GM12874 (cell line): Measurements from ENCODE around the gene TMEM222.
A peak's percentile ranks its signal among the peaks of the same experiment; 100 is the strongest.

Experiments
- TF ChIP-seq, protein P1 (sequence below): IDR thresholded peaks from 2 replicates; pipeline ENCODE4 v1.5.1; 2011; ENCODE audit warnings: low read depth, mild to moderate bottlenecking, control low read depth, low read length, moderate library complexity; ENCODE audit not compliant: insufficient read depth

Gene TMEM222

DNA sequence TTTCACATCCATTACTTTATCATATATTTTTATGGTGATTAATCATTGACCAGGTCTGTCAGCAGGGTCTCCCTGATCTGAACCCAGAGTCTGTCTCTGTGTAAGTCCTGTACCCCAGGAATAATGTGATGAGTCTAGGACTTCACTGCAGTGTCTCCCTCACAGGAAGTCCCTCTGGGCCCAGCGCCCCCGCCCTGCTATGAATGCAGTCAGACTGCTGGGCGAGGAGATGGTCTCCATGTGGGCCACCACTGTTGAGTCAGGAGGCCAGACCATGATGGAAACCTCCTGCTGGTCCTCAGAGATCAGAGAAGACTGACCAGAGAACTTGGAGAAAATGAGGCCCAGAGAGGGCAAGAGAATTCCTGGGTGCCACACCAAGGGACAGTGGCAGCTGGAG lies 9.5 kb downstream of the TMEM222 start:
- TF ChIP-seq, protein P1, sequence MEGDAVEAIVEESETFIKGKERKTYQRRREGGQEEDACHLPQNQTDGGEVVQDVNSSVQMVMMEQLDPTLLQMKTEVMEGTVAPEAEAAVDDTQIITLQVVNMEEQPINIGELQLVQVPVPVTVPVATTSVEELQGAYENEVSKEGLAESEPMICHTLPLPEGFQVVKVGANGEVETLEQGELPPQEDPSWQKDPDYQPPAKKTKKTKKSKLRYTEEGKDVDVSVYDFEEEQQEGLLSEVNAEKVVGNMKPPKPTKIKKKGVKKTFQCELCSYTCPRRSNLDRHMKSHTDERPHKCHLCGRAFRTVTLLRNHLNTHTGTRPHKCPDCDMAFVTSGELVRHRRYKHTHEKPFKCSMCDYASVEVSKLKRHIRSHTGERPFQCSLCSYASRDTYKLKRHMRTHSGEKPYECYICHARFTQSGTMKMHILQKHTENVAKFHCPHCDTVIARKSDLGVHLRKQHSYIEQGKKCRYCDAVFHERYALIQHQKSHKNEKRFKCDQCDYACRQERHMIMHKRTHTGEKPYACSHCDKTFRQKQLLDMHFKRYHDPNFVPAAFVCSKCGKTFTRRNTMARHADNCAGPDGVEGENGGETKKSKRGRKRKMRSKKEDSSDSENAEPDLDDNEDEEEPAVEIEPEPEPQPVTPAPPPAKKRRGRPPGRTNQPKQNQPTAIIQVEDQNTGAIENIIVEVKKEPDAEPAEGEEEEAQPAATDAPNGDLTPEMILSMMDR: no peak

- TF ChIP-seq, protein P1: no peak
Observed at GRCh38 chr1:27331922-27332321, 10.0 kb downstream of the TMEM222 start.

DNA sequence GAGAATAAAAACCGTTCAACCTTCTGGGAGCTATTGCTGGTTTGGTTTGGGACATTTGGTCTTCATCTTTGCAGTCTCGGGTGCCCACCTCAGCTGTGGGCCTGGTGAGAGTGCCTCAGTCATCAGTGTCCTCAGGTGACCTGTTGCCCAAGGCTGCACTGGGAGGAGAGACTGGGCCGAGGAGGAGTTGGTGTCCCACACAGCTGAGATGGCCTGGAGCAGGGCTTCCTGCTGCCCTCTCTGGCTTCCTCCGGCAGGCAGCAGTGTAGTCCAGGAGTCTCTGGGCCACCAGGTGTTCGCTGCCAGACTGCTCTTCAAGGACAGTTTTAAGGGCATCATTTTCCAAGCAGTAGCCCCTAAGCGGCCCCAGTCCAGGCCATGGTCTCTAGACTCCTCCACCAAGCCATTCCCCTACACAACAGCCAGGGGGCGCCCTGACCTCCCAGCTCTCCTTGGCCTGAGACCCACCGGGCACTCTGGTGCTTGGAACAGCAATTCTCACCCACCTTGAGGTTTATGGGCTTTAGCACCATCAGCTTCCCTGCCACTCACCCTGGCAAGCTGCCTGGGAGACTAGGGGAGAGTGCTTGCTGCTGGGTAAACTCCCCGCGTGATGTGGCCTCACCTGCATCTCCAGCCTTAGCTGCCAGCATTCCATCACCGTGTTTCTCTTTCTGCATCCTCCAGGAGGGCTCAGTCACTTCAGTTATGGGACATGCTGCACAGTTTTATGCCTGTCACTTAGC lies 10.7 kb downstream of the TMEM222 start:
- TF ChIP-seq, protein P1: peak; percentile 96

DNA sequence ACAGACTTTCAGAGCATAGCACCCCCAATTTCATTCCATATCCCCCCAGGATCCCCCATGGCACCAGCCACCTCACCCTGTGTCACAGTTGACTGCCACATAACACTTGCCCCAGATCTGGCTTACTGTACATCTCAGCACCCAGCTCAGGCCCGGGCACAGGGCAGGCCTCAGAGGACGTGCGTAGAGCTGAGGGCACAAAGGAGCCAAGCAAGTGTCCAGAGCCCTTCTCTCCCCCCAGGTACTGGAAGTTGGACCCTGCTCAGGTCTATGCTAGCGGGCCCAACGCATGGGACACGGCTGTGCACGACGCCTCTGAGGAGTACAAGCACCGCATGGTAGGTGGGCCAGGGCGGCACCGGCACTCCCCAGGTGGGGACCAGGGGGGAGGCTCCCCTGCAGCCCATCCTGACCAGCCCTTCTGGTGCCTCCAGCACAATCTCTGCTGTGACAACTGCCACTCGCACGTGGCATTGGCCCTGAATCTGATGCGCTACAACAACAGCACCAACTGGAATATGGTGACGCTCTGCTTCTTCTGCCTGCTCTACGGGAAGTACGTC lies 11.8 kb downstream of the TMEM222 start:
- TF ChIP-seq, protein P1: no peak

GRCh38 chr1:27335506-27336422 lies 13.8 kb downstream of the TMEM222 start:
- TF ChIP-seq, protein P1: no peak

GRCh38 chr1:27336756-27337155 lies 14.8 kb downstream of the TMEM222 start:
- TF ChIP-seq, protein P1: no peak

- TF ChIP-seq, protein P1: no peak
Observed at GRCh38 chr1:27338751-27339150, 16.8 kb downstream of the TMEM222 start.
